Occipital lobe (tissue), 3 donors: ENCODE results near the gene GNPNAT1. TPM values are rescaled to one million over a fixed set of nuclear protein-coding genes. Genes with fewer than 3 reads are reported as not detected.
"Not testable (repeated sequence)": the region's sequence is repeated elsewhere in the genome, so short reads cannot be mapped to it uniquely, and the experiment has no call there.

ENCODE experiments used
- DNase-seq: peaks from one replicate; lab custom pipeline; 2025; lab: John Stamatoyannopoulos, UW
- small RNA-seq: library from RNA; depleted of rRNA; stranded (forward); fragments of <200 nt; gene quantifications from one replicate; pipeline ENCODE3, GENCODE V24; 2014
- total RNA-seq: library from RNA; depleted of rRNA; stranded (reverse); fragments of >200 nt; gene quantifications from one replicate; pipeline ENCODE4 v1.2.3, GENCODE V29; 2014

The GNPNAT1 gene
- total RNA-seq, 1 donor from 2014 or later: 30.4 TPM

DNA sequence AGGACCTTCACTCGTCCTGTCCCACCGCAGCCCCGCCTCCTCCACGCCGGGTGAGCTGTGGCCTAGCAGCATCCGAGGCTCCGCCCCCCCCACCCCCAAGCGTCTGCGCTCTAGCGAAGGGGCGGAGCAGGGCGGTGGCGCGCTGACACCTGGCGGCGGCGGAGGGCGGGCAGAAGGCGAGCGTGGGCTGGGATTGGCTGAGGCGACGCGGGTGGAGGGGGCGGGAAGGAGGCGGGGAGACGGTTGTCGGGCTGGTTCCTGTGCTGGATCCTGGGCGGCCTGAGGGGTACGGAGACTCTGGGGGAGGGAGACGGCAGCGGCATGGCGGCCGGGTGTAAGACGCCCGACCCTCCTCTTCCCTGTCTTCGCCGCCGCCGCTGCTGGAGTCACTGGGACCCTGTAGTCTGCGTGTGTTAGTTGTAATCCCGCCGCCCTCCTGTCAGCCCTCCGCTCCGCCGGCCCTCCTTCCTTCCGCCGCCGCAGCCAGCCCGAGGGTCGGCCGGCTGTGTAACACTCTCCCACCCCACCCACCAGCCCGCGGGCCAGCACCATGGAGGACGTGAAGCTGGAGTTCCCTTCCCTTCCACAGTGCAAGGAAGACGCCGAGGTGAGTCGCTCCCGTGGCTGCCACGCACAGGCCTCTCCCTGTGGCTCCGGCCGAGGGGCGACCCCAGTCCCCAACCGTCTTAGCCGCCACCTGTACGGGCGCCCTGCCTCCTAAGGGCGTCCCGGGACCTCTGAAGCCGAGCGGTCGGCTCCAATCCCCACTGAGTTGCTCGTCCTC is 61.3 kb downstream of the GNPNAT1 start, which contains the start of gene STYX:
Gene STYX, plus strand, starts transcription at position 242 of the 784 bp plus-strand sequence. Its CDS starts 309 bp downstream, at position 551.
- DNase-seq: peak; percentile 97

DNA sequence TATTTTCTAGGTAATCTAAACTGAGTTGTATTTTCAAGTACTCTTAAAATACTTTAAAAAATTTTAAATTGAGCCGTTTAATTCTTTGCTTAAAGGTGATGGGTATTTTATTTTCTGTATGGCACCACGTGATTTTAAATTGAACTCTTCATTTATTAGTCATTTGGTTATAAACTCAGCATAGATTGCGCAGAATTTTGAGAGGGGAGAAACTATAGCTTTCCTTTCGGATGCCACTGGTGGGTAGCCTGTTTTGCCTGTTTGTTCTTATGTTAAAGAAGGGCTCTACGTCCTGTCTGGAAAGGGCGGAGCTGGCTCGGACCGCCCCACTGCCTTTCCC is 61.9 kb downstream of the GNPNAT1 start:
- no peak for DNase-seq

DNA sequence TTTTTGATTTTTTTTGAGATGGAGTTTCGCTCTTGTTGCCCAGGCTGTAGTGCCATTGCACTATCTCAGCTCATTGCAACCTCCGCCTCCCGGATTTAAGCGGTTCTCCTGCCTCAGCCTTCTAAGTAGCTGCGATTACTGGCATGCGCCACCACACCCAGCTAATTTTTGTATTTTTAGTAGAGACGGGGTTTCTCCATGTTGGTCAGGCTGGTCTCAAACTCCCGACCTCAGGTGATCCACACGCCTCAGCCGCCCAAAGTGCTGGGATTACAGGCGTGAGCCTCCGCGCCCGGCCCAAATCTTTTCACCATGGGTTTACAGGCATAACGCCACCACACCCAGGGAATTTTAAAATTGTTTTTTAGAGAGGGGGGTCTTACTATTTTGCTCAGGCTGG is 62.4 kb downstream of the GNPNAT1 start:
- not testable (repeated sequence) for DNase-seq

DNA sequence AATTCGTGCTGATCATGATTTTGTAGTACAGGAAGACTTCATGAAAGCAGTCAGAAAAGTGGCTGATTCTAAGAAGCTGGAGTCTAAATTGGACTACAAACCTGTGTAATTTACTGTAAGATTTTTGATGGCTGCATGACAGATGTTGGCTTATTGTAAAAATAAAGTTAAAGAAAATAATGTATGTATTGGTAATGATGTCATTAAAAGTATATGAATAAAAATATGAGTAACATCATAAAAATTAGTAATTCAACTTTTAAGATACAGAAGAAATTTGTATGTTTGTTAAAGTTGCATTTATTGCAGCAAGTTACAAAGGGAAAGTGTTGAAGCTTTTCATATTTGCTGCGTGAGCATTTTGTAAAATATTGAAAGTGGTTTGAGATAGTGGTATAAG is 63.9 kb downstream of the GNPNAT1 start:
- not testable (repeated sequence) for DNase-seq

Small RNA genes within 50 kb of the gene (small RNA-seq; reads per million reads assigned to genes)
- not detected for gene AL139317.2

Other genes with a start within 250 kb of the GNPNAT1 start
- 73.8 TPM for gene TXNDC16, start 239.1 kb downstream of the GNPNAT1 start, total RNA-seq
- 27.8 TPM for gene GPR137C, start 238.8 kb downstream of the GNPNAT1 start, total RNA-seq
- gene ERO1A, start 96.0 kb downstream of the GNPNAT1 start, total RNA-seq: 42.7 TPM
- gene PSMC6, start 84.4 kb downstream of the GNPNAT1 start, total RNA-seq: 131 TPM
- 29.8 TPM for gene STYX, start 61.4 kb downstream of the GNPNAT1 start, total RNA-seq
- gene FERMT2, start 159.4 kb upstream of the GNPNAT1 start, total RNA-seq: 124 TPM